NB4 (cell line): ENCODE results near the gene AGAP1.

Source experiments
- CTCF ChIP-seq: IDR thresholded peaks from one replicate; pipeline ENCODE4 v1.5.1; 2012; ENCODE audit warnings: low read depth, low read length
- MAX ChIP-seq: IDR thresholded peaks from 2 replicates; pipeline ENCODE4 v1.6.1; 2011; ENCODE audit warnings: low read depth, low read length
- MYC ChIP-seq: IDR thresholded peaks from 2 replicates; pipeline ENCODE4 v1.6.1; 2011; ENCODE audit warnings: low read depth, low read length
- POLR2A ChIP-seq: IDR thresholded peaks from 2 replicates; pipeline ENCODE4 v1.6.1; 2011; ENCODE audit warnings: mild to moderate bottlenecking; ENCODE audit not compliant: insufficient read length; ENCODE audit errors: extremely low read depth

- TF ChIP-seq POLR2A = no peak
- TF ChIP-seq CTCF = no peak
- TF ChIP-seq MAX = peak; percentile 80
- TF ChIP-seq MYC = peak; percentile 92
Measured at GRCh38 chr2:235963853-235964577, 470.2 kb downstream of the AGAP1 start.
